Activated effector memory CD4-positive, alpha-beta T cell treated with anti-CD3 and anti-CD28 coated beads, Interleukin-2, amount 50 U/mL, for 16 hours (primary cell): ENCODE data around the gene SPRY2.

ENCODE experiments used
- DNase-seq: peaks from one replicate; pipeline ENCODE4 v3.0.0-alpha.2; 2020

Gene SPRY2

GRCh38 chr13:80312012-80312704 is 28.8 kb downstream of the SPRY2 start:
- DNase-seq: no peak

- DNase-seq: no peak
These were observed 31.0 kb downstream of the SPRY2 start for GRCh38 chr13:80309926-80310325.

- no peak for DNase-seq
These were observed 33.4 kb downstream of the SPRY2 start for GRCh38 chr13:80307401-80307987.

GRCh38 chr13:80306337-80306972 is 34.5 kb downstream of the SPRY2 start:
- no peak for DNase-seq

- no peak for DNase-seq
These were observed 35.2 kb downstream of the SPRY2 start for GRCh38 chr13:80305737-80306136.

GRCh38 chr13:80303225-80303811 is 37.6 kb downstream of the SPRY2 start:
- no peak for DNase-seq

GRCh38 chr13:80299046-80299445 is 41.9 kb downstream of the SPRY2 start:
- no peak for DNase-seq

GRCh38 chr13:80297503-80297902 is 43.4 kb downstream of the SPRY2 start:
- no peak for DNase-seq

GRCh38 chr13:80297094-80297493 is 43.8 kb downstream of the SPRY2 start:
- DNase-seq: no peak

GRCh38 chr13:80296638-80297037 is 44.3 kb downstream of the SPRY2 start:
- DNase-seq: no peak

- DNase-seq: no peak
These were observed 50.3 kb downstream of the SPRY2 start for GRCh38 chr13:80290591-80290990.
